DMS79 (cell line): Measurements from ENCODE around the gene CHSY1.

Experiments
- DNase-seq: peaks from one replicate; lab custom pipeline; 2025; lab: John Stamatoyannopoulos, UW

Gene CHSY1

GRCh38 chr15:101171954-101172353 is 79.9 kb downstream of the CHSY1 start:
- DNase-seq: no peak

- DNase-seq: no peak
These were observed 81.1 kb downstream of the CHSY1 start for GRCh38 chr15:101170568-101171350.

- DNase-seq: no peak
These were observed 82.3 kb downstream of the CHSY1 start for GRCh38 chr15:101169495-101170071.

- DNase-seq: no peak
These were observed 82.9 kb downstream of the CHSY1 start for GRCh38 chr15:101168898-101169494.

GRCh38 chr15:101168463-101168824 is 83.4 kb downstream of the CHSY1 start:
- DNase-seq: no peak

- no peak for DNase-seq
These were observed 83.9 kb downstream of the CHSY1 start for GRCh38 chr15:101167753-101168462.

GRCh38 chr15:101167411-101167752 is 84.5 kb downstream of the CHSY1 start:
- DNase-seq: no peak

- DNase-seq: no peak
These were observed 85.9 kb downstream of the CHSY1 start for GRCh38 chr15:101165905-101166471.

GRCh38 chr15:101162701-101163483 is 89.0 kb downstream of the CHSY1 start:
- peak; percentile 68 for DNase-seq

- no peak for DNase-seq
These were observed 90.2 kb downstream of the CHSY1 start for GRCh38 chr15:101161656-101162055.

GRCh38 chr15:101159936-101160815 is 91.7 kb downstream of the CHSY1 start:
- no peak for DNase-seq

GRCh38 chr15:101159096-101159935 is 92.5 kb downstream of the CHSY1 start:
- no peak for DNase-seq

GRCh38 chr15:101158166-101159095 is 93.4 kb downstream of the CHSY1 start:
- no peak for DNase-seq

GRCh38 chr15:101157721-101158120 is 94.1 kb downstream of the CHSY1 start:
- no peak for DNase-seq

- peak; percentile 8 for DNase-seq
These were observed 95.2 kb downstream of the CHSY1 start for GRCh38 chr15:101156509-101157159.

GRCh38 chr15:101156061-101156460 is 95.8 kb downstream of the CHSY1 start:
- no peak for DNase-seq

GRCh38 chr15:101153801-101154656 is 97.8 kb downstream of the CHSY1 start:
- DNase-seq: no peak
